Prostate gland (tissue), 2 donors: Measurements from ENCODE around the gene PDCD4. TPM values are rescaled to one million over a fixed set of nuclear protein-coding genes. Genes with fewer than 3 reads are reported as not detected.

Source experiments
- DNase-seq: peaks from one replicate; pipeline ENCODE4 v3.0.0-alpha.2; 2019; ENCODE audit warnings: low spot score
- H3K27ac ChIP-seq, 2 donors: fragments of 200-600 bp; sonication (generic); 2 replicates each; pipeline ENCODE4 v1.5.1; 2017 to 2019
- H3K27me3 ChIP-seq: fragments of 200-600 bp; sonication (generic); replicated peaks from 2 replicates; pipeline ENCODE4 v1.5.1; 2019; ENCODE audit not compliant: insufficient read depth
- H3K36me3 ChIP-seq, 2 donors: fragments of 200-600 bp; sonication (generic); 1 replicate in 1 of 2; 2 replicates in 1 of 2; pipeline versions ENCODE4 v1.5.1 to v1.8.1; 2017 to 2019
- H3K4me1 ChIP-seq: fragments of 200-600 bp; sonication (generic); replicated peaks from 2 replicates; pipeline ENCODE4 v1.5.1; 2019
- H3K4me3 ChIP-seq, 2 donors: fragments of 200-600 bp; sonication (generic); 2 replicates each; pipeline ENCODE4 v1.5.1; 2017 to 2019
- H3K9me3 ChIP-seq: fragments of 200-600 bp; sonication (generic); 2 replicates; pipeline ENCODE4 v1.5.1; 2017
- CTCF ChIP-seq, 4 experiments: fragments of 200-600 bp in 2 of 4; fragments of 450-650 bp in 2 of 4; sonication (generic) in 2 of 4; IDR thresholded peaks; 1 replicate in 3 of 4; 2 replicates in 1 of 4; pipeline ENCODE4 v1.5.1; 2016 to 2019; ENCODE audit warnings: antibody characterized with exemption in 4 of 4, mild to moderate bottlenecking in 2 of 4, moderate library complexity in 2 of 4
- POLR2A ChIP-seq: fragments of 450-650 bp; IDR thresholded peaks from one replicate; pipeline ENCODE4 v1.6.1; 2016; ENCODE audit warnings: antibody characterized with exemption, mild to moderate bottlenecking
- POLR2AphosphoS5 ChIP-seq: sonication (generic); formaldehyde crosslinking; IDR thresholded peaks from one replicate; pipeline ENCODE4 v1.6.1; 2017; ENCODE audit warnings: antibody characterized with exemption
- WGBS: methylation state at CpG from one replicate; pipeline ENCODE4 v1.1.5; 2018; 5-methylcytosine and 5-hydroxymethylcytosine counted together
- intact Hi-C: fragments of 100-400 bp; cut with DNase I; formaldehyde crosslinking; loops from one replicate; pipeline ENCODE4 v1.14.2; 2022
- total RNA-seq, 2 donors: library from RNA; depleted of rRNA; stranded (reverse); fragments of >200 nt; gene quantifications; one replicate each; pipeline ENCODE4 v1.1.0, GENCODE V29; 2016

PDCD4 gene
- total RNA-seq, 2 donors from 2014 or later = 104 to 120 TPM

- TF ChIP-seq POLR2AphosphoS5 (no peak), CTCF (IDR thresholded peaks at IDR 0.05) (no peak), POLR2A (no peak)
- WGBS = 49% methylated on average over 8 of the region's 8 CpGs
Measured at GRCh38 chr10:110851020-110851612, 20.6 kb upstream of the PDCD4 start.

GRCh38 chr10:110852255-110852896 is 19.4 kb upstream of the PDCD4 start:
- Histone ChIP-seq H3K9me3 (no peaks in the 10 kb centered on the region), H3K27me3 (no peaks in the 10 kb centered on the region), H3K27ac (no peak overlapping the region), H3K36me3 (no peaks in the 10 kb centered on the region), H3K4me1 (no peaks in the 10 kb centered on the region), H3K4me3 (no peak overlapping the region)
- intact Hi-C loops = no loop called here
- 77% methylated on average over 7 of the region's 7 CpGs for WGBS
- no peak for DNase-seq
- TF ChIP-seq POLR2AphosphoS5 (no peak), POLR2A (no peak), CTCF (IDR thresholded peaks at IDR 0.05) (no peak)

More at GRCh38 chr10:110851020-110851612, 20.6 kb upstream of the PDCD4 start:
- intact Hi-C loops = no loop called here
- no peak overlapping the region for H3K4me3 ChIP-seq
- H3K4me1 ChIP-seq = no peaks in the 10 kb centered on the region
- no peak for DNase-seq
- H3K27ac ChIP-seq = no peak overlapping the region
- no peaks in the 10 kb centered on the region for H3K36me3 ChIP-seq
- H3K27me3 ChIP-seq = no peaks in the 10 kb centered on the region
- H3K9me3 ChIP-seq = no peaks in the 10 kb centered on the region

- Histone ChIP-seq H3K27me3 (no peaks in the 10 kb centered on the region), H3K9me3 (no peaks in the 10 kb centered on the region), H3K4me1 (peaks cover 3% of the 10 kb centered on the region), H3K36me3 (no peaks in the 10 kb centered on the region), H3K27ac (no peak overlapping the region), H3K4me3 (no peak overlapping the region)
- intact Hi-C loops = no loop called here
- 85% methylated on average over 4 of the region's 4 CpGs for WGBS
- TF ChIP-seq POLR2A (no peak), CTCF (IDR thresholded peaks at IDR 0.05) (no peak), POLR2AphosphoS5 (no peak)
- DNase-seq = no peak
Measured at GRCh38 chr10:110852947-110853346, 18.8 kb upstream of the PDCD4 start.

- DNase-seq = no peak
- Histone ChIP-seq H3K9me3 (no peaks in the 10 kb centered on the region), H3K4me3 (no peak overlapping the region), H3K27ac (peak overlapping the region in 1 of 2 donors; percentile 10), H3K4me1 (peaks cover 8% of the 10 kb centered on the region), H3K36me3 (no peaks in the 10 kb centered on the region), H3K27me3 (no peaks in the 10 kb centered on the region)
- intact Hi-C loops = no loop called here
- no peak for TF ChIP-seq CTCF (IDR thresholded peaks at IDR 0.05)
- no peak for TF ChIP-seq POLR2AphosphoS5
- TF ChIP-seq POLR2A = no peak
Measured at GRCh38 chr10:110853921-110854605, 17.7 kb upstream of the PDCD4 start.
